RPMI7951 (cell line): ENCODE data around the gene ZNF792. TPM values are rescaled to one million over a fixed set of nuclear protein-coding genes. Genes with fewer than 3 reads are reported as not detected.
"Not testable (repeated sequence)": the region's sequence is repeated elsewhere in the genome, so short reads cannot be mapped to it uniquely, and the experiment has no call there.

Experiments used
- DNase-seq: peaks from one replicate; pipeline ENCODE4 v3.0.0-alpha.2; 2012; ENCODE audit warnings: low read depth
- total RNA-seq: library from RNA; depleted of rRNA; stranded (reverse); fragments of >200 nt; shearing (Covaris generic); gene quantifications from 2 replicates; pipeline ENCODE4 v1.2.3, GENCODE V29; 2014

The ZNF792 gene
- total RNA-seq, 1 experiment from 2014 or later: 7.4 TPM

GRCh38 chr19:34970185-34970780 is 6.3 kb upstream of the ZNF792 start:
- DNase-seq: not testable (repeated sequence)

GRCh38 chr19:34969721-34970120 is 5.7 kb upstream of the ZNF792 start:
- DNase-seq: no peak

GRCh38 chr19:34967551-34967950 is 3.5 kb upstream of the ZNF792 start:
- no peak for DNase-seq

GRCh38 chr19:34965505-34965904 is 1.5 kb upstream of the ZNF792 start:
- DNase-seq: not testable (repeated sequence)

- DNase-seq: no peak
Measured at GRCh38 chr19:34964598-34964997, 569 bp upstream of the ZNF792 start.

- DNase-seq: no peak
Measured at GRCh38 chr19:34962687-34963572, 1.1 kb downstream of the ZNF792 start.

GRCh38 chr19:34961775-34962686 is 2.0 kb downstream of the ZNF792 start:
- peak; percentile 60 for DNase-seq

- DNase-seq: peak; percentile 80
Measured at GRCh38 chr19:34960940-34961679, 2.9 kb downstream of the ZNF792 start.

GRCh38 chr19:34960103-34960805 is 3.8 kb downstream of the ZNF792 start:
- DNase-seq: peak; percentile 100

GRCh38 chr19:34959021-34959420 is 5.0 kb downstream of the ZNF792 start:
- DNase-seq: no peak

- DNase-seq: no peak
Measured at GRCh38 chr19:34957830-34958751, 5.9 kb downstream of the ZNF792 start.

GRCh38 chr19:34953092-34953491 is 10.9 kb downstream of the ZNF792 start:
- DNase-seq: no peak

GRCh38 chr19:34943861-34944573 is 20.0 kb downstream of the ZNF792 start:
- no peak for DNase-seq

- no peak for DNase-seq
Measured at GRCh38 chr19:34938886-34939285, 25.1 kb downstream of the ZNF792 start.

GRCh38 chr19:34936184-34936583 is 27.8 kb downstream of the ZNF792 start:
- no peak for DNase-seq

GRCh38 chr19:34932494-34932893 is 31.5 kb downstream of the ZNF792 start:
- no peak for DNase-seq

GRCh38 chr19:34926685-34927375 is 37.2 kb downstream of the ZNF792 start, which contains the start of gene ZNF30:
Gene ZNF30 (plus strand): TSS chr19:34926903. CDS start chr19:34929948, 3,045 bp downstream.
- peak; percentile 91 for DNase-seq

- no peak for DNase-seq
Measured at GRCh38 chr19:34926361-34926684, 37.7 kb downstream of the ZNF792 start.
